NCI-H446 treated with DMSO at 0.1 percent for 48 hours (cell line): ENCODE data around the gene NUPR2.
"Not testable (repeated sequence)": the region's sequence is repeated elsewhere in the genome, so short reads cannot be mapped to it uniquely, and the experiment has no call there.

Source experiments
- DNase-seq: peaks from one replicate; lab custom pipeline; 2025; lab: John Stamatoyannopoulos, UW

Gene NUPR2

GRCh38 chr7:56115852-56116538 is at the start of gene NUPR2:
Gene NUPR2, minus strand, starts transcription at chr7:56116417. Its CDS starts 103 bp downstream, at chr7:56116314.
- no peak for DNase-seq

- no peak for DNase-seq
Observed at GRCh38 chr7:56157238-56157790, 41.1 kb upstream of the NUPR2 start.

DNA sequence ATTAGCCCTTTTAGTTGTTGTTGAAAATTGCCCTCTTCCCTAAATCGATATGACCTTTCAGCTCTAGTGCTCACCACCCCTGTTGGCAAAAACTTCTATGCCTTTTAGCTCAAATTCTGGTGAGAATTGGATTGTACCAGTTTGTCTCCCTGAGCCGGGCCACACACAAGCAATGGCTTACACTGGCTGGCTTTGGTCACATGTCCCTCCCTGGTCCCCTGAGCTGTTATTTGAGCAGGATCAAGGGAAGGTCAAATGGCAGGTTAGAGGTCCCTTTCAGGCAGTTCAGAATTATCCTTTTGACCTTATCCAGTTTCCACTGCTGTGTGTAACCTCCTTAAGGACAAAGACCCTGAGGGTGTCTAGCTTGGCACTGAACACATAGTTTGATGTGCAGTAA is 14.8 kb upstream of the NUPR2 start:
- not testable (repeated sequence) for DNase-seq

DNA sequence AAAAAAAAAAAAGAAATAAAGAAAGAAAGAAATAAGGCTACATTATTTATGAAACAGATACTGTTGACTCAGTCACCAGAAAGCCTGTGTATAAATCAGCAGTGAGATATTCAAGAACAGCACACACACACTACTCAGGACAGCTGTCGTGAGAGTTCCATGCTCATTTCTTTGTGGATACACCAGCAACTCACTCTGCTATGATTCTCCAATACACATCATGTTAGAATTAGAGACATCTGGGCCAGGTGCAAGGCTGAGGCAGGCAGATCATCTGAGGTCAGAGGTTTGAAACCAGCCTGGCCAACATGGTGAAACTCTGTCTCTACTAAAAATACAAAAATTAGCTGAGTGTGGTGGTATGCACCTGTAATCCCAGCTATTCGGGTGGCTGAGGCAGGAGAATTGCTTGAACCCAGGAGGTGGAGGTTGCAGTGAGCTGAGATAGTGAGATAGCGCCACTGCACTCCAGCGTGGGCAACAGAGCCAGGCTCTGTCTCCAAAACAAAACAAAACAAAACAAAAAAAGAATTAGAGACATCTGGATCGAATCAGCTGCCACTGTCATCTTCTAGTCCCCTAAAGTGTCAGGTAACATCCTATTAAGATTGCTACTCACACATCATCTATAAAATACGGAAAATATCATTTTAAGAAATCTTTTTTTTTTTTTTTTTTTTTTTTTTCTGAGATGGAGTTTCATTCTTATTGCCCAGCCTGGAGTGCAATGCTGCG is 11.2 kb upstream of the NUPR2 start:
- no peak for DNase-seq

- no peak for DNase-seq
Observed at GRCh38 chr7:56125831-56126230, 9.6 kb upstream of the NUPR2 start.

- no peak for DNase-seq
Observed at GRCh38 chr7:56124981-56125380, 8.8 kb upstream of the NUPR2 start.

- DNase-seq: no peak
Observed at GRCh38 chr7:56121440-56121839, 5.2 kb upstream of the NUPR2 start.

DNA sequence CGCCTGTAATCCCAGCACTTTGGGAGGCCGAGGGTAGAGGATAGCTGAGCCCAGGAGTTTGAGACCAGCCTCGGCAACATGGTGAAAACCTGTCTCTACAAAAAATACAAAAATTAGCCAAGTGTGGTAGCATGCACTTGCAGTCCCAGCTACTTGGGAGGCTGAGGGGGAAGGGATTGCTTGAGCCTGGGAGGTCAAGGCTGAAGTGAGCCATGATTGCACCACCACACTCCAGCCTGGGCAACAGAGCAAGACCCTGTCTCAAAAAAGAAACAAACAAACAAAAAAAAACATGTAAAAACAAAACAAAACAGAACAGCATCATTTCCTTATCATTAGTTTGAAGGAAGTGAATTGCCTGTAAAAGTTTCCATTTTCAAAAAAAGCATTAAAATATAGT is 4.0 kb downstream of the NUPR2 start:
- not testable (repeated sequence) for DNase-seq

DNA sequence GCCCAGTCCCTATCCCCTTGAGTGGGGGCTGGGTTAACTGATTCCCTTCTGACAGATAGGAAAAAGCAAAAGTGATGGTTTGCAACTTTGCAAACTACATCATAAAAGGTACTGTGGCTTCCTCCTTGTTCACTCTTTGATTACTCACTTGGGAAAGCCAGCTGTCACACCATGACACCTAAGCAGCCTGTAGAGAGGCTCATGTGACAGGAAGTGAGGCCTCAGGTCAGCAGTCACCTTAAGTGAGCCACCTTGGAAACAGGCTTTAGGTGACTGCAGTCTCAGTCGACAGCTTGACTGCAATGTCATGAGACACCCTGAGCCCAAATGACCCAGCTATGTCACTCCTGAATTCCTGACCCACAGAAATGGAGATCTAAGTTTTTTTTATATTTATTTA is 5.6 kb downstream of the NUPR2 start:
- DNase-seq: no peak

- no peak for DNase-seq
Observed at GRCh38 chr7:56107954-56108258, 8.3 kb downstream of the NUPR2 start.

GRCh38 chr7:56106108-56107073 is 9.8 kb downstream of the NUPR2 start, which contains the start of gene CHCHD2:
Gene CHCHD2, minus strand, starts transcription at chr7:56106476. Its CDS starts 63 bp downstream, at chr7:56106413.
- DNase-seq: peak; percentile 99

DNA sequence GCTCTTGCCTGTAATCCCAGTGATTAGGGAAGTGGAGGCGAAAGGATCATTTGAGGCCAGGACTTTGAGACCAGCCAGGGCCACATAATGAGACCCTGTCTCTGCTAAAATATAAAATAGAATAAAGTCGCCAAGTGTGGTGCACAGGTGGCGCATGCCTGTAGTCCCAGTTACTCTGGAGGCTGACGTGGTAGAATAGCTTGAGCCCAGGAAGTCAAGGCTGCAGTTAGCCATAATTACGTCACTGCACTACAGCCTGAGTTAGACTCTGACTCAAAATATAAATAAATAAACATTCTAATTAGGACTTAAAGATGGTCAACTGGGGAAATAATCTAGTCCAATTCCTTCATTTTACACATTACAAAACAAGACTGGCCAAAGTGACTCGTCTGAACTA is 10.7 kb downstream of the NUPR2 start:
- no peak for DNase-seq

- DNase-seq: not testable (repeated sequence)
Observed at GRCh38 chr7:56104138-56104537, 12.1 kb downstream of the NUPR2 start.

DNA sequence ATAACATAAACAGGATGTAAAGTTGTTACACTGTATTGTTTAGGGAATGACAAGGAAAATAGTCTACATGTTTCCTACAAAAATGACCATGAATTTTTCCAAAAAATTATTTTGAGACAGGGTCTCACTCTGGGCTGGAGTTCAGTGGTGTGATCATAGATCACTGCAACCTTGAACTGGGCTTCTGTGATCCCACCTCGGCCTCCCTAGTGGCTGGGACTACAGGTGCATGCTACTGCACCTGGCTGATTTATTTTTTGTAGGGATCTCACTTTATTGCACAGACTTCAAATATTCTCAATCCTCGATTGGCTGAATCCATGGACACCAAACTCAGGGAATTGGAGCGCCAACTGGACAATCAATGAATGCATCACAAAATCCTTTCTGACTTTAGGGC is 16.6 kb downstream of the NUPR2 start:
- no peak for DNase-seq

DNA sequence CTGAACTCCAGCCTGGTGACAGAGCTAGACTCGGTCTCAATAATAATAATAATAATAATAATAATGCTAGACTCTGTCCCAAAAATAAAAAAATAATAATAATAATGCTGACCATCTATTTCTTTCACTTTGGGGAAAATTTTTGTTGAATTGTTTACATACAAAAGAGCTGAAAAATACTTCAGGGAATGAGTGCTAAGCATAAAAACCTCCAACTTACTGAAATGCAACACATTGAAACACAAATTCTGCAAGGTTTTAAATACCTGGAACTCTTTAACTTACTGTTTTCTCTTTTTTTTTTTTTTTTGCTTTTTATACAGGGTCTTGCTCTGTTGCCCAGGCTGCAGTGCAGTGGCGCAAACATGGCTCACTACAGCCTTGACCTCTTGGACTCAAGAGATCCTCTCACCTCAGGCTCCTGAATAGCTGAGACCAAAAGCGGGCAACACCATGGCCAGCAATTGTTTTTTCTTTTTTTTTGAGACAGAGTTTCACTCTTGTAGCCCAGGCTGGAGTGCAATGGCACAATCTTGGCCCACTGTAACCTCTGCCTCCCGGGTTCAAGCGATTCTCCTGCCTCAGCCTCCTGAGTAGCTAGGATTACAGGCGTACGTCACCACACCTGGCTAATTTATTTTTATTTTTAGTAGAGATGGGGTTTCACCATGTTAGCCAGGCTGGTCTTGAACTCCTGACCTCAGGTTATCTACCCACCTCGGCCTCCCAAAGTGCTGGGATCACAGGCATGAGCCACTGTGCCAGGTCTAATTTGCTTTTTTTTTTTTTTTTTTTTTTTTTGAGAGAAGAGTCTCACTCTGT is 17.8 kb downstream of the NUPR2 start:
- not testable (repeated sequence) for DNase-seq

DNA sequence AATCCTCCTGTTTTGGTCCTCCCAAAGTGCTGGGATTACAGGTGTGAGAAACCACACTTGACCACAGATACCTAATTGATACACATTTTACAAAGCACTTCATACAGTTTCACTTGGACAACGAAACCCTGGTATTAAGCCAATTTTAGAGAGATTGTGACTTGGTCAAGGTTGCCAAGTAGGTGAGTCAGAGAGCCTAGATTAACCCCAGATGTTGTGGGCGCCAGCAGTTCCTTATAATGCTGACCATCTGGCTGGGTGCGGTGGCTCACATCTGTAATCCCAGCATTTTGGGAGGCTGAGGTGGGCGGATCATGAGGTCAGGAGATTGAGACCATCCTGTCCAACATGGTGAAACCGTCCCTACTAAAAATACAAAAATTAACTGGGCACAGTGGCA is 18.5 kb downstream of the NUPR2 start:
- peak; percentile 18 for DNase-seq

GRCh38 chr7:56092789-56093531 is 23.3 kb downstream of the NUPR2 start, which contains the start of gene PHKG1:
Gene PHKG1, minus strand, starts transcription at chr7:56092952. Its CDS starts 4,011 bp downstream, at chr7:56088941.
- peak; percentile 81 for DNase-seq

DNA sequence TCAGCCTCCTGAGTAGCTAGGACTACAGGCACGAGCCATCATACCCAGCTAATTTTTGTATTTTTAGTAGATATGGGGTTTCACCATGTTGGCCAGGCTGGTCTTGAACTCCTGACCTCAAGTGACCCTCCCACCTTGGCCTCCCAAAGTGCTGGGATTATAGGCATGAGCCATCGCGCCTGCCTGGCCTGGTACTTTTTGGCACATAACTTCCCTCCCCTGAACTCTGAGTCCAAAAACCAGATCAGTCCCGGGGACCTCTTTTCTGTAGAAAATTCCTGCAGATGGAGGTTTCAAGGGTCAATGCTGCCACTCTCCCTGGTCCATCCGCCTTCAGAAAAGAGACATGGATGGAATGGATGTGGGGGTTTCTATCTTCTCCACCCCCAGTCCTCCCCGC is 23.8 kb downstream of the NUPR2 start:
- not testable (repeated sequence) for DNase-seq

DNA sequence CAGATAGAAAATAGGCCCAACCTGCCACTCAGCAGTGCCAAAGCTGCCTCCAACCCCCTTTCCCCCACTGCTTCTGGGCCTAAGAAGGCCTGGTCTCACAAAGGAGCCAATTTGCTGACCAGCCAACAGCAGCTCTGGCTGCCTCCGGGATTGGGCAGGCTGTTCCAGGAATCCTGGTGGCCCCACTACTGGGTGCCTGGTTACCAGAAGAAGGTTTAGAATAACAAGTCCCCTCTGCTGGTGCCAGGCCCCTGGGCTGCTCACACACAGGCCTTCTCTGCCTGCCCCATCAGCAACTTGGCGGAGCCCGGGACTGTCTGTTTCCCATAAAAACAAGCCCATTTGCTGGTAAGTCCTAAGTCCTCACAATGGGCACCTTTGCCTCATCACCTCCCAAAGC is 24.6 kb downstream of the NUPR2 start:
- DNase-seq: peak; percentile 82

DNA sequence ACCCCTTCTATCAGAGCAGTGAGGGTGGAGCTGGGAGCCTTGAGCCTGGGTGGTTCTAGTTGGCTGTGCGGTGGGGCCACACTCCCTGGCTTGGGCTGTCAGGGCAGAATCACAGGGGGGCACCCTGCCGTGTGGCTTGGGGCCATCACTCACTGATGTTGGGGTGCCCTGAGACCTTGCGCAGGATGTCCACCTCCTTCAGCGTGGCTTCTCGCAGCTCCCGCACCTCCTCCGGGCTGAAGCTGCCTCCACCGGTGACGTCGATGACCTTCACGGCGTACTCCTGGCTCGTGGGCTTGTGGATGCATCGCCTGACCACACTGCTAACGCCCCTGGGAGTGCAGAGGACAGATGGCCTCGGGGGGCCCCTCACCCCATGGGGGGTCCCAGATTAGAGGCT is 28.8 kb downstream of the NUPR2 start:
- no peak for DNase-seq
